ENCODE results near the gene TRAF3IP1.

Gene TRAF3IP1

DNA sequence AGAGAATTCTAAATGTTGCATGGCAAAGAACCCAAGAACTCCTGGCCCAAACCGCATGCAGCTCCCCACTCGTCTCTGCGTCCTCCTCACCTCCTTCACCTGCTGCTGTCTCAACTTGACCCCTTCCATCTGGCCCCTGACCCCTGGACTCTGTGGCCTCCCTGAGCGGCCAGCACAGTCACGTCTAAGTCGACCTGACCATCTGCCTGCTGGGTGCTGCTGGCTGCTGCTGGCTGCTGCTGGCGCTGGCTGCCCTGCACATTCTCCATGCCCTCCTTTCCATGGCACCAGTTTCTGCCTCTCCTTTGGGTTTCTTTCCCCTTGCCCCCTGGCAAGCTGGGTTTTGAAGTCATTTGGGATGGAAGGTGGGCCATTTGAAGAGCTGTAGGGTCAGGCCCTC is 76.3 kb downstream of the TRAF3IP1 start:
- H3K4me3 ChIP-seq (ENCODE audit: low read depth, low read length), result no peak overlapping the region
- TF ChIP-seq MAX (IDR thresholded peaks at IDR 0.05; ENCODE audit: low read depth, low read length) (no peak), POLR2A (IDR thresholded peaks at IDR 0.05; ENCODE audit: extremely low read depth, insufficient read length) (no peak), MYC (IDR thresholded peaks at IDR 0.05; ENCODE audit: low read depth, low read length) (no peak)
- TF ChIP-seq, protein P1, sequence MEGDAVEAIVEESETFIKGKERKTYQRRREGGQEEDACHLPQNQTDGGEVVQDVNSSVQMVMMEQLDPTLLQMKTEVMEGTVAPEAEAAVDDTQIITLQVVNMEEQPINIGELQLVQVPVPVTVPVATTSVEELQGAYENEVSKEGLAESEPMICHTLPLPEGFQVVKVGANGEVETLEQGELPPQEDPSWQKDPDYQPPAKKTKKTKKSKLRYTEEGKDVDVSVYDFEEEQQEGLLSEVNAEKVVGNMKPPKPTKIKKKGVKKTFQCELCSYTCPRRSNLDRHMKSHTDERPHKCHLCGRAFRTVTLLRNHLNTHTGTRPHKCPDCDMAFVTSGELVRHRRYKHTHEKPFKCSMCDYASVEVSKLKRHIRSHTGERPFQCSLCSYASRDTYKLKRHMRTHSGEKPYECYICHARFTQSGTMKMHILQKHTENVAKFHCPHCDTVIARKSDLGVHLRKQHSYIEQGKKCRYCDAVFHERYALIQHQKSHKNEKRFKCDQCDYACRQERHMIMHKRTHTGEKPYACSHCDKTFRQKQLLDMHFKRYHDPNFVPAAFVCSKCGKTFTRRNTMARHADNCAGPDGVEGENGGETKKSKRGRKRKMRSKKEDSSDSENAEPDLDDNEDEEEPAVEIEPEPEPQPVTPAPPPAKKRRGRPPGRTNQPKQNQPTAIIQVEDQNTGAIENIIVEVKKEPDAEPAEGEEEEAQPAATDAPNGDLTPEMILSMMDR (IDR thresholded peaks at IDR 0.05; ENCODE audit: low read depth, low read length), result no peak
- DNase-seq (ENCODE audit: low read depth), result no peak

GRCh38 chr2:238397356-238397755 is 77.0 kb downstream of the TRAF3IP1 start:
- TF ChIP-seq, protein P1 (IDR thresholded peaks at IDR 0.05; ENCODE audit: low read depth, low read length), result no peak
- TF ChIP-seq MYC (IDR thresholded peaks at IDR 0.05; ENCODE audit: low read depth, low read length), result no peak
- TF ChIP-seq MAX (IDR thresholded peaks at IDR 0.05; ENCODE audit: low read depth, low read length), result no peak
- no peak for TF ChIP-seq POLR2A (IDR thresholded peaks at IDR 0.05; ENCODE audit: extremely low read depth, insufficient read length)
- no peak for DNase-seq (ENCODE audit: low read depth)
- H3K4me3 ChIP-seq (ENCODE audit: low read depth, low read length), result no peak overlapping the region

GRCh38 chr2:238398577-238398976 is 78.3 kb downstream of the TRAF3IP1 start:
- no peak for DNase-seq (ENCODE audit: low read depth)
- no peak overlapping the region for H3K4me3 ChIP-seq (ENCODE audit: low read depth, low read length)
- no peak for TF ChIP-seq MAX (IDR thresholded peaks at IDR 0.05; ENCODE audit: low read depth, low read length)
- no peak for TF ChIP-seq POLR2A (IDR thresholded peaks at IDR 0.05; ENCODE audit: extremely low read depth, insufficient read length)
- TF ChIP-seq MYC (IDR thresholded peaks at IDR 0.05; ENCODE audit: low read depth, low read length), result no peak
- TF ChIP-seq, protein P1 (IDR thresholded peaks at IDR 0.05; ENCODE audit: low read depth, low read length), result no peak

DNA sequence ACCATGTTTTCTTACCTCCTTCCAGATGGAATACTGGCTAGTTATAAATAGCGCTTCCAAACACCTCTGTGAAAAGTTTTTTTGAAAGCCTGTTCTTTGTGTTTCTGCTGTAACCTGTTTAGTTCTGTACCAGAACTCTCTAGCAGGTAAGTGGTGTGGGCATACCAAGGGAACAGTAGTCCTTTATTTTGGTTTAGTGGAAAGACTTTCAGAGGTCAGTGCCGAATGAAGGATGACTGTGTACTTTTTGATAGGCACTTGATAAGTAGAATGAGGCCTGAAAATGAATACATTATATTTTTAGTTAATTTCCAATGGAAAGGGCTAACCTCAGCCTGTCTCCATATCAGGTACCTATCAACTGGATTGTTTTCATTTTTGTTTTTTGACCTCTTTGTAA is 78.8 kb downstream of the TRAF3IP1 start:
- no peak for TF ChIP-seq MYC (IDR thresholded peaks at IDR 0.05; ENCODE audit: low read depth, low read length)
- TF ChIP-seq MAX (IDR thresholded peaks at IDR 0.05; ENCODE audit: low read depth, low read length), result no peak
- TF ChIP-seq, protein P1 (IDR thresholded peaks at IDR 0.05; ENCODE audit: low read depth, low read length), result no peak
- TF ChIP-seq POLR2A (IDR thresholded peaks at IDR 0.05; ENCODE audit: extremely low read depth, insufficient read length), result no peak
- no peak overlapping the region for H3K4me3 ChIP-seq (ENCODE audit: low read depth, low read length)
- no peak for DNase-seq (ENCODE audit: low read depth)

DNA sequence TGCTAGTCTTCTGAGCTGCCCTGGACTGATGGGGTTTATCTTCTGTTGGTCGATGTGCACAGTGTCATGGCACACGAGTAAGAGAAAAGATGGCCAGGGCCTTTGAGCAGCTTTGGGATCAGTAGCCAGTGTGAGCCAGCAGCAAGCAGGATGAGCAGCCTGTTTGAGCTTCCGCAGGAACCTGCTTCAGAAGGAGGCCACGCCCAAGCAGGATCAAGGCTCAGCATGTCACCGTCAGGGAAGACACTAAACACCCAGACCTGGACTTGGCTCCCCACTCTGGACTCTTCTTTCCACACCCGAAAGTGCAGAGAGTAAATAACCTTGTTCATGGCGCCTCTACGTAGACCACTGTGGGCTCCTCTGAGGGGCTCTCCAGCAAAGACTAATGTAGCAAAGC is 81.2 kb downstream of the TRAF3IP1 start:
- H3K4me3 ChIP-seq (ENCODE audit: low read depth, low read length), result no peak overlapping the region
- TF ChIP-seq POLR2A (IDR thresholded peaks at IDR 0.05; ENCODE audit: extremely low read depth, insufficient read length), result no peak
- TF ChIP-seq MAX (IDR thresholded peaks at IDR 0.05; ENCODE audit: low read depth, low read length), result no peak
- no peak for TF ChIP-seq MYC (IDR thresholded peaks at IDR 0.05; ENCODE audit: low read depth, low read length)
- TF ChIP-seq, protein P1 (IDR thresholded peaks at IDR 0.05; ENCODE audit: low read depth, low read length), result no peak
- DNase-seq (ENCODE audit: low read depth), result no peak

All from NB4 (cell line).